Tibial nerve (tissue), 3 donors: ENCODE measurements around the gene CLIC5.

ENCODE experiments used
- CTCF ChIP-seq, 5 experiments: fragments of 200-600 bp in 3 of 5; fragments of 450-650 bp in 2 of 5; sonication (generic) in 3 of 5; IDR thresholded peaks; one replicate each; pipeline ENCODE4 v1.5.1; 2016 to 2019; ENCODE audit warnings: antibody characterized with exemption in 5 of 5, mild to moderate bottlenecking in 3 of 5, moderate library complexity in 2 of 5
- POLR2A ChIP-seq, 2 donors: fragments of 450-650 bp; IDR thresholded peaks; one replicate each; pipeline ENCODE4 v1.6.1; 2017; ENCODE audit warnings: antibody characterized with exemption in 2 of 2, mild to moderate bottlenecking in 2 of 2, moderate library complexity in 2 of 2

- TF ChIP-seq POLR2A (IDR thresholded peaks at IDR 0.05) (no peak), CTCF (IDR thresholded peaks at IDR 0.05) (no peak)
Measured at GRCh38 chr6:45880676-45881075, 135.0 kb downstream of the CLIC5 start.
